HCT116 (cell line): ENCODE results near the gene ETNK2.

ENCODE experiments used
- EGR1 ChIP-seq: IDR thresholded peaks from 2 replicates; pipeline ENCODE4 v1.6.1; 2012; ENCODE audit warnings: low read depth
- JUND ChIP-seq: IDR thresholded peaks from 2 replicates; pipeline ENCODE4 v1.6.1; 2012
- POLR2A ChIP-seq: IDR thresholded peaks from 2 replicates; pipeline ENCODE4 v1.7.0; 2011; ENCODE audit warnings: borderline replicate concordance; ENCODE audit not compliant: insufficient read depth, insufficient read length; ENCODE audit errors: extremely low read depth
- POLR2AphosphoS5 ChIP-seq: IDR thresholded peaks from 2 replicates; pipeline ENCODE4 v1.6.1; 2011; ENCODE audit warnings: mild to moderate bottlenecking, low read depth, low read length, moderate library complexity
- RAD21 ChIP-seq: IDR thresholded peaks from 2 replicates; pipeline ENCODE4 v1.6.1; 2012; ENCODE audit warnings: low read depth, mild to moderate bottlenecking
- SP1 ChIP-seq: IDR thresholded peaks from 2 replicates; pipeline ENCODE4 v1.6.1; 2012; ENCODE audit warnings: low read depth
- SRF ChIP-seq: IDR thresholded peaks from 2 replicates; pipeline ENCODE4 v1.6.1; 2012; ENCODE audit warnings: low read depth
- ZNF274 ChIP-seq: fragments of 200-500 bp; sonication (Bioruptor generic); IDR thresholded peaks from 2 replicates; pipeline ENCODE4 v1.6.1; 2014; ENCODE audit warnings: mild to moderate bottlenecking, low read depth, low read length, inconsistent platforms
- TF ChIP-seq, protein P1 (sequence below), 3 experiments: fragments of 200-600 bp in 1 of 3; sonication (generic) in 1 of 3; IDR thresholded peaks in 2 of 3; conservative IDR thresholded peaks in 1 of 3; 2 replicates each; pipeline ENCODE4 v1.5.1; 2012 to 2017; ENCODE audit warnings: low read depth in 2 of 3, low read length in 2 of 3, antibody characterized with exemption in 1 of 3, borderline replicate concordance in 1 of 3, control low read depth in 1 of 3, mild to moderate bottlenecking in 1 of 3, mixed read lengths in 1 of 3, mixed run types in 1 of 3, moderate library complexity in 1 of 3; ENCODE audit not compliant: insufficient read depth in 1 of 3
- TF ChIP-seq, protein P2 (sequence below): IDR thresholded peaks from 2 replicates; pipeline ENCODE4 v1.6.1; 2012
- TF ChIP-seq, protein P3 (sequence below): IDR thresholded peaks from 2 replicates; pipeline ENCODE4 v1.6.1; 2012

GRCh38 chr1:204151552-204152309 lies at the start of gene ETNK2:
- TF ChIP-seq, protein P1, sequence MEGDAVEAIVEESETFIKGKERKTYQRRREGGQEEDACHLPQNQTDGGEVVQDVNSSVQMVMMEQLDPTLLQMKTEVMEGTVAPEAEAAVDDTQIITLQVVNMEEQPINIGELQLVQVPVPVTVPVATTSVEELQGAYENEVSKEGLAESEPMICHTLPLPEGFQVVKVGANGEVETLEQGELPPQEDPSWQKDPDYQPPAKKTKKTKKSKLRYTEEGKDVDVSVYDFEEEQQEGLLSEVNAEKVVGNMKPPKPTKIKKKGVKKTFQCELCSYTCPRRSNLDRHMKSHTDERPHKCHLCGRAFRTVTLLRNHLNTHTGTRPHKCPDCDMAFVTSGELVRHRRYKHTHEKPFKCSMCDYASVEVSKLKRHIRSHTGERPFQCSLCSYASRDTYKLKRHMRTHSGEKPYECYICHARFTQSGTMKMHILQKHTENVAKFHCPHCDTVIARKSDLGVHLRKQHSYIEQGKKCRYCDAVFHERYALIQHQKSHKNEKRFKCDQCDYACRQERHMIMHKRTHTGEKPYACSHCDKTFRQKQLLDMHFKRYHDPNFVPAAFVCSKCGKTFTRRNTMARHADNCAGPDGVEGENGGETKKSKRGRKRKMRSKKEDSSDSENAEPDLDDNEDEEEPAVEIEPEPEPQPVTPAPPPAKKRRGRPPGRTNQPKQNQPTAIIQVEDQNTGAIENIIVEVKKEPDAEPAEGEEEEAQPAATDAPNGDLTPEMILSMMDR (IDR thresholded peaks at IDR 0.05 in 2 of 3, conservative IDR thresholded peaks at IDR 0.05 in 1 of 3; ENCODE audit: borderline replicate concordance in 1 of 3, insufficient read depth in 1 of 3, low read depth in 2 of 3, low read length in 2 of 3), result no peak
- no peak for TF ChIP-seq RAD21
- TF ChIP-seq POLR2A, result no peak
- no peak for TF ChIP-seq SRF
- TF ChIP-seq SP1, result no peak
- no peak for TF ChIP-seq ZNF274
- no peak for TF ChIP-seq EGR1
- no peak for TF ChIP-seq JUND
- TF ChIP-seq POLR2AphosphoS5, result peak; percentile 71
- TF ChIP-seq, protein P2, sequence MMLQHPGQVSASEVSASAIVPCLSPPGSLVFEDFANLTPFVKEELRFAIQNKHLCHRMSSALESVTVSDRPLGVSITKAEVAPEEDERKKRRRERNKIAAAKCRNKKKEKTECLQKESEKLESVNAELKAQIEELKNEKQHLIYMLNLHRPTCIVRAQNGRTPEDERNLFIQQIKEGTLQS, result no peak
- TF ChIP-seq, protein P3, sequence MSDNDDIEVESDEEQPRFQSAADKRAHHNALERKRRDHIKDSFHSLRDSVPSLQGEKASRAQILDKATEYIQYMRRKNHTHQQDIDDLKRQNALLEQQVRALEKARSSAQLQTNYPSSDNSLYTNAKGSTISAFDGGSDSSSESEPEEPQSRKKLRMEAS, result no peak
